ENCODE results near the gene CHST10.
"Not testable (repeated sequence)": the region's sequence is repeated elsewhere in the genome, so short reads cannot be mapped to it uniquely, and the experiment has no call there.

CHST10 gene

GRCh38 chr2:100416935-100417710 is at the start of gene CHST10:
TSS of gene CHST10 (minus strand) at chr2:100417668. CDS start at chr2:100406675, 10,993 bp downstream.
- no peak for DNase-seq

DNA sequence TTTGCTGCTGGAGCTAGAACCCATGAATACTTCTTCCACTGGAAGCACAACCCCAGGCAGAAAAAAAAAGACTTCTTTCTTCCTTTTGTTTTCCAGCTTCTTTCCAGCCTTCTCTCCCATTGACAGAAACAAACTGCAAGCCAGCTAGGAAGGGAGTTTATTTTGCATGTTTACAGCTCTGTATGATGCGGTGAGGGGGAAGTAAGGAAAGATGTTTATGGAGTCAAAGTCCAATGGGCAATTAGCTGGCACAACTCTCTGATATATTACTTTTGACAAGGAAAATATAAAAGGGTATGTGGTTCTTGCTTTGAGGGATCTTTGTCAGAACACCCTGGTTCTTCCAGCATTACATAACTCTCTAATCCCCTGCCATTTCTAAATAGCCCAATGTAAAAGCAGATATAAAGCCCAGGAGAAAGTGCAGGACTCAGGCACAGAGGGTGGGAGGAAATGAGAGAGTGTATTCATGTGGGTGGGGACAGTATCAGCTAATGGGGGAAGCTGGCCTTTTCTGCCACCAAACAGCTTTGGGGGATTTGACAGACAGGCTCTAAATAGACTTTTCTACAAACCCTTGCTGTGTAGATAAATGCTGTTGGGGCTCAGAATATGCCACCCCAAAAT is 43.5 kb upstream of the CHST10 start:
- no peak for DNase-seq

DNA sequence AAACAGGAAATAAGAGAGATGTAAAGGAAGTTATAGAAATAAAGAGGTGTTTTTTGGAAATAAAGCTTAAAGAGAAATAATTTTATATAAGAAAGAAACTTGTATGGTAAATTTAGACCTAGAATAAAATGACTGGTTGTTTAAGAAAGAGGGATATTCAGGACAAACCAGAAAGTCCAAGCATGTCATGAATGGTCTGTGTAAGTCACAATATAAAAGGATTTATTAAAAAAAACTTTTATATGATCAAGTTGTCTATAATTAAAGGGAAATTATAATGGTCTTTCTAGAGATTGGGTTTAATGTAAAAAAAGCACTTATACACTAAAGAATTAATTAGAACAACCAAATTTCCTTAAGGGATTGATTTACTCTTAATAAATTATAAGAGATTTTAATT is 38.9 kb upstream of the CHST10 start:
- not testable (repeated sequence) for DNase-seq

DNA sequence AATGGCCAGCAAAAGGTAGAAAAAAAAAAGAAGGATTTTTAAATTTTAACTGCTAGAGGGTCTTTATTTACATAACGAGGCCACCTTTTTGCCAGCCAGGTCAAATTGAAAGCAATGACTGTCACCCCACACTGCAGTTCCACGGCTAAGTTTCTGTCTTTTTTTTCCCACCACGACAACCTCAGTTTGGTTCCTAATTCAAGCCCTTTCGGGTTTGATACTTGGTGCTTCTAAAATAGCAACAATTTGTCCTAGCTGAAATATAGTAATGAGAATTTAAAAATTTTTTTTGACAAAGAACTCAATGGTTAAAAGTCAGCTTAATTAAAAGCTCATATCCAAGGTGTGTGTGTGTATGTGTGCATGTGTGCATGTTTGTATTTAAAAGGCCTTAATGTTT is 36.4 kb upstream of the CHST10 start:
- no peak for DNase-seq

GRCh38 chr2:100451734-100452133 is 34.3 kb upstream of the CHST10 start:
- DNase-seq: no peak

DNA sequence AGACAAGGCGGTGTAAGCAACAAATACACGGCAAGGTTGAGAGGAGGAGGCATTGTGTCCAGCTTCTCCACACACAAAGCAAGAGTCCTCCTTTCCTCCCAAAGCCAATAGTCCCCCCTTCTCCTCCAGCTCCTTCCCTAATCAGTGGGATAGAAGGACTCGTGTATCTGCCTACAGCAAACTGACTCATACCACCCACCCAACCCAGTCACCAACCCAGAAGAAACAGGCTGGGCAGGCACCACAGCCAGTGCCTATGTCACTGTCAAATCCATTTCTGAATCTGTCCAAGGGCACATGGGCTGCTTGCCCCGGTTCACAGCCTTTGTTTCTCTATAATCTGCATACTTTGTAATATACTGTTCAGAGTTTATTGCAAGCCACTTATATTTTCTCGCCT is 33.6 kb upstream of the CHST10 start:
- DNase-seq: no peak

GRCh38 chr2:100446696-100447095 is 29.2 kb upstream of the CHST10 start:
- DNase-seq: no peak

GRCh38 chr2:100437751-100438150 is 20.3 kb upstream of the CHST10 start:
- no peak for DNase-seq

- DNase-seq: no peak
Measured at GRCh38 chr2:100429726-100430125, 12.3 kb upstream of the CHST10 start.

GRCh38 chr2:100427627-100428258 is 10.3 kb upstream of the CHST10 start:
- peak; percentile 4 for DNase-seq

- DNase-seq: no peak
Measured at GRCh38 chr2:100427111-100427510, 9.6 kb upstream of the CHST10 start.

- no peak for DNase-seq
Measured at GRCh38 chr2:100426384-100426720, 8.9 kb upstream of the CHST10 start.

DNA sequence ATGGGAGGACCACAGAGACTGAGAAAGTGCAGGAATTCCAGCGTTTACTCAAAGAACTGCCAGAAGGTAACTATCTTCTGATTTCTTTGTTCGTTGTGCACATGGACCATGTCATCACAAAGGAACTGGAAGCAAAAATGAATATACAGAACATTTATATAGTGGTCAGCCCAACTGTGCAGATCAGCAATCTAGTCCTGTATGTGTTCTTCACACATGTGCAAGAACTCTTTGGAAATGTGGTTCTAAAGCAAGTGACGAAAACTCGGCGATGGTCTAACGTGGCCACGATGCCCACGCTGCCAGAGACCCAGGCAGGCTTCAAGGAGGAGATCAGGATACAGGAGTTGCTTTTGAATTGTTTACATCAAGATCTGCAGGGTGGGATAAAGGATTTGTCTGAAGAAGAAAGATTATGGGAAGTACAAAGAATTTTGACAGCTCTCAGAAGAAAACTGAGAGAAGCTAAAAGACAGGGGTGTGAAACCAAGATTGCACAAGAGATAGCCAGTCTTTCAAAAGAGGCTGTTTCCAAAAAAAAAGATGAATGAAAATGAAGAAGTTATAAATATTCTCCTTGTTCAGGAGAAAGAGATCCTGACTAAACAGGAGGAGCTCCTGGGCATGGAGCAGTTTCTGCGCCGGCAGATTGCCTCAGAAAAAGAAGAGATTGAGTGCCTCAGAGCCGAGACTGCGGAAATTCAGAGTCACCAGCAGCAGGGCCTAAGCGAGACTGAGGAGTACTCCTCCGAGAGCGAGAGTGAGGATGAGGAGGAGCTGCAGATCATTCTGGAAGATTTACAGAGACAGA is 8.3 kb upstream of the CHST10 start:
- no peak for DNase-seq

DNA sequence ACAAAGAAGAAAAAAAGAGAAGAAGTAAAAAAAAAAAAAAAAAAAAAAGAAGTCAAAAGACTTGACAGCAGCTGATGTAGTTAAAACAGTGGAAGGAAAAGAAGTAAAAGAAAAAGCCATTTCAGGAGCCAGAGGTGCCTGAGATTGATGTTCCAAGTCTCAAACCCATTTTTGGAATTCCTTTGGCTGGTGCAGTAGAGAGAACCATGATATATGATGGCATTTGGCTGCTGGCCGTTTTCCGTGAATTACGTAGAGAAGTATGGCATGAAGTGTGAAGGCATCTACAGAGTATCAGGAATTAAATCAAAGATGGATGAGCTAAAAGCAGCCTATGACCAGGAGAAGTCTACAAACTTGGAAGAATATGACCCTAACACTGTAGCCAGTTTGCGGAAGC is 7.6 kb upstream of the CHST10 start:
- DNase-seq: no peak

DNA sequence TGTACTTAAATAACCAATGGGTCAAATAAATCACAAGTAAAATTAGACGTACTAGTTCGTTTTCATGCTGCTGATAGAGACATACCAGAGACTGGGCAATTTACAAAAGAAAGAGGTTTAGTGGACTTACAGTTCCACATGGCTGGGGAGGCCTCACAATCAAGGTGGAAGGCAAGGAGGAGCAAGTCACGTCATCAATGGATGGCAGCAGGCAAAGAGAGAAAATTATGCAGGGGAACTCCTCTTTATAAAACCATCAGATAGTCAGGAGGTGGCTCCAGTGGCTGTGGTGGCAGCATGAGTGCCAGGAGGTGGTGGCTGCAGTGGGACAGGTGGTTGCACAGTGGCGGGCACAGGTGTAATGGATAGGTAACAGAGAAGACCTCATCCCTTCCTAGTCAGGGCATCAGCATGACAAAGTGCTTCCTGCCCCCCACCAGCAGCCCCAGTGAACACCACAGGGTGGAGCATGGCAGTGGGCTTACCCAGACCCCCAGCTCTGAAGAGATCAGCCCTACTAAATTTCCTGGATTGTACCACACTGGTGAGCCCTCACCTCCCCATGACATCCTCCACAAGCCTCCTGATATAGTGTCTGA is 6.9 kb upstream of the CHST10 start:
- DNase-seq: no peak

DNA sequence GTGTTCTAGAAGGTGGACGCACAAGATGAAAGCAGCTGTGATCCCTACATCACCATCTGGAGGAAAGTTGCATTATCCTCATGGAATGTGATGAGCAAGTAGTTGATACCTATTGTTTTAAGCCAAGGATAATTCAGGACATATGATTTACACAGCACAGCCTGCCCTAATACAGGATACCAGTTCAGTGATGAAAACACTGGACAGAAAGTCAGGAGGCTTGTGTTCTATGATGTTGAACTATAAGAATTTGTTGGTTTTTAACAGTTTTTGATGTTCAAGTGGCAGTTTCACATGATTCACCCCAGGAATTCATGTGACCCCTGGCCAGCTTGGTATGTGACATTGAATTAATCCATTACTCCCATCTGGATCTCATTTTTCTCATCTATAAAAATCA is 6.2 kb upstream of the CHST10 start:
- DNase-seq: no peak

DNA sequence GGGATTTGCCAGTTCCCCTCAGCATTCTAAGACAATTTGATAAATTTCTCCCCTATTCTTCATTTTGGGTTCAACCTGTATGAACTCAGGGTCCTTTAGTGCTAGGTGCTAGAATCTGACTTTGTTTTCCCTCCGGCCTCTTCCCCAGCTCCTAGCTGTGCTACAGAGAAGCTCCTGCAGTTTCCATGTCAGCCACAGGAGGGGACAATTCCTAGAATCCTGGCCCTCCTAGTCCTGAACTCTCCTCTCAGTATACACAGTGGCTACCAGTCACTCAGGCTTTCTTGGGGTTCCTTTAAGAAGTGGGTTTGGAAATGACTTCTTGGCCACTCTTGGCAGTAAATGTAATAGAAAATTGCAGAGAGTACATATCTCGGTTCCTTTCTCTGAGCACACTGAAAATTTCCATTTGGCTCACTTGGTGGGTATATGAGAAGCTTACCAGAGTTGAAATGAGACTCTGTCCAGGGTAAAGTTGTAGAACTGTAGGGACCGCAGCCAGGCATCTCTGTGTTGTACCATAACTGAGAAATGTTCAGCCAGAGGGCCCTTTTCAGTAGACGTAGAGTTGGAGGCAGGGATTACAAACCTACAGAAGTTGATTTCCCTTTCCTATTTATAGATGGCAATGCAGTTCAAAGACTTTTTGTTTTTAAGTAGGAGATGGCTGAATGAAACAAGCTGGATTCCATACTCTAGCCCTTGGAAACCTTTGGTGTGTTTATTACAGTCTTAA is 5.0 kb upstream of the CHST10 start:
- no peak for DNase-seq

GRCh38 chr2:100419915-100420314 is 2.4 kb upstream of the CHST10 start:
- DNase-seq: no peak

DNA sequence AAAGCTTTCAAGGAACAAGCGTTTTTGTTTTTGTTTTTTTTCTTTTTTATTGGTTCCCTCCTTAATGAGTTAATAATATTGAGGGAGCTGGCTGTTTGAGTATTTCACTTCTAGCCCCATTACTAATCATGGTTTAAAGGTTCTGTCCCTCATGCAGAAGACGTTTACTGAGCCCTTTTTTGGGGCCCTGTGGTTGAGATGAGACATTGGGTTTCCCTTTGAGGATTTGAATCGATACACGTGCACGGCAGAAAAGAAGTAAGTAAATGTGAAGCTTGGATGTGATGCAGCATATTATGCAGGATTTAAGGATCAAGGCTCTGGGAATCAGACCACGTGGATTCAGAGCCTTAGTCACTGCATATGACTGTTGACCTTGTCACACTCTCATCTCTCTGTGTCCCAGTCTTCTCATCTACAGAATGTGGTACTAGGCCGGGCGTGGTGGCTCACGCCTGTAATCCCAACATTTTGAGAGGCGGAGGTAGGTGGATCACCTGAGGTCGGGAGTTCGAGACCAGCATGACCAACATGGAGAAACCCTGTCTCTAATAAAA is 1.0 kb upstream of the CHST10 start:
- DNase-seq: no peak

DNA sequence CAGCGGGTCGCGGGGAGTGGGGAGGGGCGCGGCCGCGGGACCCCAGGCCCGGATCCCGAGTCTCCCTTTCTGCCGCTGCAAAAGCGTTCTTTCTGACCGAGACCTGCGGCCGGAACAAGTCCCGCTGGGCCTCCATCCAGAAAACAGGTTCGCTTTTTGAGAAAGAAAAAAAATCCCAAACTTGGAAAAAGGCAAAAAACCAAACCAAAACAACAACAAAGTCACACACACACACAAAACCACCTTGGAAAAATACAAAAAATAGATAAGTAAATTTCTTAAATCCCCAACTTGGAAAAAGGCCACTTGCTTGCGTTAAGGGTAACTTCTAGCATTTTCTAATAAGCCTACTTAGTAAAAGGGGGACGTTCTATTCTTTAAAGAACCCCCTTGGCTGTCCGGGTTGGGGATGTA is 250 bp upstream of the CHST10 start:
- DNase-seq: no peak

- DNase-seq: no peak
Measured at GRCh38 chr2:100416397-100416934, 1.0 kb downstream of the CHST10 start.

GRCh38 chr2:100413571-100413970 is 3.9 kb downstream of the CHST10 start:
- no peak for DNase-seq
